GM06990 (cell line): ENCODE results near the gene SPEM3.

Experiments
- DNase-seq: peaks from one replicate; pipeline ENCODE4 v3.0.0-alpha.2; 2011; ENCODE audit not compliant: insufficient read length; ENCODE audit errors: extremely low read depth
- H3K27me3 ChIP-seq: replicated peaks from 2 replicates; pipeline ENCODE4 v1.6.0; 2011; ENCODE audit warnings: low read length; ENCODE audit not compliant: control insufficient read depth, insufficient read depth
- H3K36me3 ChIP-seq: 2 replicates; pipeline ENCODE4 v1.5.1; 2011; ENCODE audit warnings: low read length; ENCODE audit not compliant: control insufficient read depth, insufficient read depth
- H3K4me3 ChIP-seq: replicated peaks from 2 replicates; pipeline ENCODE4 v1.5.1; 2011; ENCODE audit warnings: low read depth, mild to moderate bottlenecking, control low read depth, low read length
- TF ChIP-seq, protein P1 (sequence below): IDR thresholded peaks from 2 replicates; pipeline ENCODE4 v1.5.1; 2011; ENCODE audit warnings: low read length, control low read depth, mild to moderate bottlenecking, inconsistent platforms; ENCODE audit not compliant: insufficient read depth, poor library complexity, severe bottlenecking

SPEM3 gene

GRCh38 chr17:7398612-7399011, 30.0 kb upstream of the SPEM3 start:
- no peaks in the 10 kb centered on the region for H3K36me3 ChIP-seq
- TF ChIP-seq, protein P1, sequence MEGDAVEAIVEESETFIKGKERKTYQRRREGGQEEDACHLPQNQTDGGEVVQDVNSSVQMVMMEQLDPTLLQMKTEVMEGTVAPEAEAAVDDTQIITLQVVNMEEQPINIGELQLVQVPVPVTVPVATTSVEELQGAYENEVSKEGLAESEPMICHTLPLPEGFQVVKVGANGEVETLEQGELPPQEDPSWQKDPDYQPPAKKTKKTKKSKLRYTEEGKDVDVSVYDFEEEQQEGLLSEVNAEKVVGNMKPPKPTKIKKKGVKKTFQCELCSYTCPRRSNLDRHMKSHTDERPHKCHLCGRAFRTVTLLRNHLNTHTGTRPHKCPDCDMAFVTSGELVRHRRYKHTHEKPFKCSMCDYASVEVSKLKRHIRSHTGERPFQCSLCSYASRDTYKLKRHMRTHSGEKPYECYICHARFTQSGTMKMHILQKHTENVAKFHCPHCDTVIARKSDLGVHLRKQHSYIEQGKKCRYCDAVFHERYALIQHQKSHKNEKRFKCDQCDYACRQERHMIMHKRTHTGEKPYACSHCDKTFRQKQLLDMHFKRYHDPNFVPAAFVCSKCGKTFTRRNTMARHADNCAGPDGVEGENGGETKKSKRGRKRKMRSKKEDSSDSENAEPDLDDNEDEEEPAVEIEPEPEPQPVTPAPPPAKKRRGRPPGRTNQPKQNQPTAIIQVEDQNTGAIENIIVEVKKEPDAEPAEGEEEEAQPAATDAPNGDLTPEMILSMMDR = no peak
- no peak overlapping the region for H3K4me3 ChIP-seq
- H3K27me3 ChIP-seq = no peaks in the 10 kb centered on the region
- no peak for DNase-seq

DNA sequence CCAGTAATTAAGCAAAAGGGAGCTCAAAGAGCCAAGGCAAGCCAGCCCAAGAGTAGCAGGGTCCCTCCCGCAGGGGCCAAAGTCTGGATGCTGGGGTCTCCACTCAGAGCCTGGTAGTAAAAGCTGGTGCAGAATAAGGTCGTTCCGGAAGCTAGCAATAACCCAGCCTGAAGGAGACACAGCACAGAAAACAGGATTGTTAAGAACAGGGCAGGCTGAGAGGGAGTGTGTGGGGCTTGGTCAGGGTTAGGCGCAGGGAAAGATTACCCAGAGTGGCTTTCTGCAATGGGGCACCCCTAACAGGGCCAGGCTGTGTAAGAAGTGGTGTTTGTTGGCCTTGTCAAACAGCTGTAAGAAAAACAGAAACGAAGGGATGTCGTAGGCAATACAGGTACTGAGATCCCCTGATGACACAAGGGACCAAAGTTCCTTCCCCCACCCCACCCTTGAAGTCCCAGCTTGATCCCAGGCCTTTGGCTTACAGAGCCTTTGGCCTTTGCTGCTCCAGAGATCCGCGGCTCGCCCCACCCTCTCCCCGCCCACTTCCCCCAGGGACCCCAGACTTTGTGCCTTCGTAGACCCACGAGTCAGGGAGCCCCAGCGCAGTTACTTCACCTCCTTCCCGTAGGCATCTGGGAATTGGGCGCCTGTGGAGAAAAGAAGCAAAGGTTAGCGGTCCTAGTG, 25.5 kb upstream of the SPEM3 start:
- Histone ChIP-seq H3K36me3 (no peaks in the 10 kb centered on the region), H3K27me3 (no peaks in the 10 kb centered on the region; the same call in 1 of the 2 replicates), H3K4me3 (peak overlapping the region; percentile 93)
- no peak for DNase-seq
- TF ChIP-seq, protein P1 = no peak

GRCh38 chr17:7403727-7403976, 25.0 kb upstream of the SPEM3 start:
- peak overlapping the region; percentile 93 for H3K4me3 ChIP-seq
- no peak for DNase-seq
- TF ChIP-seq, protein P1 = no peak
- H3K27me3 ChIP-seq = no peaks in the 10 kb centered on the region; the same call in 1 of the 2 replicates
- no peaks in the 10 kb centered on the region for H3K36me3 ChIP-seq

DNA sequence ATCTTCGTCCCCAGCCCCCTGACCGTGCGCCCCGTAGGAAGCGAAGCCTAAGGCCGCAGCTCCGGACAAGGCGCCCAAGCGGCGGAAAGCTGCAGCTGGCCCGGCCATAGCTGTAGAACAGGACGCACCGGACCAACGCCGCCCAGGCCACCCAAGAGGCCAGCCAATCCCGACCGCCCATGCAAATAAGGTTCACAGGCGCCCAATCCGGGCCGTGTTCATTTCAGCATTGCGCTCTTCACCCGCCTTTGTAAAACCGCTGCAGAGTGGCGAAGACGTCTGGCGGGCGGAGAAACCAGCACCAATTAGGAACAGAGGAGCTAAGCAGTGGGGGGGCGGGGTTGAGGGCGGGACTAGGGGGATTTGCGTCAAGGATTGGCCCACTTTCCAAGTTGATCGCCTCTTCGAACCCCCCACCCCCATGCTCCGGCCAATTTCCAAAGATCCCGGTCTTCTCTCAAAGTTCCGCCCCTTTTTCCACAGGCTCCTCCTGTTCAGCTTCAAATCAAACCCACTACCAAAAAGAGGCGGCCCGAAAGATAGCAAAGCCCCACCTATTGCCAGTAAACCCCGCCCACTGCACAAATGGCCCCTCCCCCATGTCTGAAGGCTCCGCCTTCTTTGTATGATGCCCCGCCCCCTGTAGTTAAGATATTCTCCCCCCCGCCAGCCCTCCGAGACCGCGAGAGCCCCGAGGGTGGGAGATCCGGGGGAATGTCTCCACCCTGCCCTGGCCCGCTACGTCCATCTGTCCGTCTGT, 24.5 kb upstream of the SPEM3 start, which contains the start of gene TMEM256:
TSS of gene TMEM256 (minus strand) at position 121 of the 760 bp plus-strand sequence. CDS start at position 108, 13 bp downstream.
- H3K27me3 ChIP-seq = no peaks in the 10 kb centered on the region; the same call in 1 of the 2 replicates
- peak within 1 kb of the TSS; percentile 93 for H3K4me3 ChIP-seq
- peak; percentile 91 for DNase-seq
- TF ChIP-seq, protein P1 = no peak
- H3K36me3 ChIP-seq = no peaks in the 10 kb centered on the region

DNA sequence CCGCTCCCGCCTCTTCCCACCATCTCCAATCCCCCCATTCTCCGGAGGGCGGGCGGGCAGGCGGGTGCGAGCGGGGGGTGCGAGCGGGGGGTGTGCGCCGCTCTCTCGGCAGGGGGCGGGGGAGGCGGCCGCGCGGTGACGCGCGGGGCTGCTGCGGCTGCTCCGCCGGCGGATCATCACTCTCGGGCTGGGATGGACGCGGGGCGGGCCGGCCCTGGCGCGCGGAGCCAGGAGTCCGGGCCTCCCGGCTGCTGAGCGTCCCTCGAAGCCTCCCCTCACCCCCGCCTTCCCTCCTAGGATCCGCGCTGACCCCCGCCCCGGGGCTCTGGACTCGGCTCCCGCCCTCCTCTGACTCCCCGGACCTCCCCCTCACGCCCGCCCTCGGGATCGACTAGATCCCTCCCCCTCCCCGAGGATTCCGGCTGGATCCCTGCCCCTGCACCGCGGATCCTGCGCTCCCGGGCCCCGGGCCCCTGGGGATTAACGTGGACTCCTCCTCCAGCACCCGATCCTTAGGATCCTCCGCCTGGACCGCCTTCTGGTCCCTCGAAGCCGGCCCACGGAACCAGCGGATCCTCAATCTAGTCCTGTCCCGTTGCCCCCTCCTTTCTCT, 23.8 kb upstream of the SPEM3 start:
- Histone ChIP-seq H3K4me3 (peak overlapping the region; percentile 93), H3K36me3 (no peaks in the 10 kb centered on the region), H3K27me3 (no peaks in the 10 kb centered on the region; the same call in 1 of the 2 replicates)
- TF ChIP-seq, protein P1 = no peak
- no peak for DNase-seq
